A673 (cell line): ENCODE data around the gene NRF1. TPM values are rescaled to one million over a fixed set of nuclear protein-coding genes. Genes with fewer than 3 reads are reported as not detected.
A peak's percentile ranks its signal among the peaks of the same experiment; 100 is the strongest.

Experiments
- BruUV-seq: library from RNA; stranded (reverse); fragments of 400-500 nt; replicated peaks from 2 replicates; lab custom pipeline; 2021; lab: Mats Ljungman, UMichigan
- CTCF ChIA-PET: fragments of 300-600 bp; sonication (Branson Sonifier 250); formaldehyde crosslinking; loops from one replicate; lab custom pipeline; 2022; ENCODE audit warnings: antibody characterized with exemption; lab: Charles Lee
- POLR2A ChIA-PET: fragments of 300-600 bp; sonication (Branson Sonifier 250); formaldehyde crosslinking; loops from one replicate; lab custom pipeline; 2022; ENCODE audit warnings: antibody characterized with exemption; ENCODE audit not compliant: low non-redundant PET; lab: Charles Lee
- DNase-seq: peaks from one replicate; pipeline ENCODE4 v3.0.0-alpha.2; 2015; ENCODE audit warnings: low spot score
- H3K27ac ChIP-seq: fragments of 200-600 bp; sonication (generic); 2 replicates; pipeline ENCODE4 v1.5.1; 2016; ENCODE audit warnings: mixed run types, low read depth, mild to moderate bottlenecking, mixed read lengths, antibody characterized with exemption, low read length; ENCODE audit not compliant: poor library complexity, severe bottlenecking
- H3K27me3 ChIP-seq: fragments of 200-600 bp; sonication (generic); replicated peaks from 2 replicates; pipeline ENCODE4 v1.6.1; 2017; ENCODE audit warnings: mixed run types, low read depth, mild to moderate bottlenecking, mixed read lengths, antibody characterized with exemption, low read length; ENCODE audit not compliant: insufficient read depth, poor library complexity
- H3K36me3 ChIP-seq: fragments of 200-600 bp; sonication (generic); 2 replicates; pipeline ENCODE4 v1.6.1; 2016; ENCODE audit warnings: mixed run types, mild to moderate bottlenecking, mixed read lengths, antibody characterized with exemption, low read length; ENCODE audit not compliant: insufficient read depth, poor library complexity, severe bottlenecking
- H3K4me1 ChIP-seq: fragments of 200-600 bp; sonication (generic); 2 replicates; pipeline ENCODE4 v1.6.1; 2017; ENCODE audit warnings: mixed run types, mild to moderate bottlenecking, mixed read lengths, antibody characterized with exemption, low read length; ENCODE audit not compliant: insufficient read depth, poor library complexity, severe bottlenecking
- H3K4me3 ChIP-seq: fragments of 200-600 bp; sonication (generic); 2 replicates; pipeline ENCODE4 v1.5.1; 2016; ENCODE audit warnings: low read depth, mixed run types, mild to moderate bottlenecking, mixed read lengths, low read length; ENCODE audit not compliant: poor library complexity, severe bottlenecking
- H3K9me3 ChIP-seq: fragments of 200-600 bp; sonication (generic); 2 replicates; pipeline ENCODE4 v1.6.1; 2016; ENCODE audit warnings: mixed run types, low read depth, mild to moderate bottlenecking, mixed read lengths, antibody characterized with exemption, low read length; ENCODE audit not compliant: poor library complexity, severe bottlenecking
- EZH2 ChIP-seq: fragments of 200-600 bp; sonication (generic); IDR thresholded peaks from 2 replicates; pipeline ENCODE4 v1.6.1; 2017; ENCODE audit warnings: borderline replicate concordance, low read depth, mild to moderate bottlenecking, mixed read lengths, antibody characterized with exemption, low read length; ENCODE audit not compliant: poor library complexity, severe bottlenecking
- intact Hi-C: fragments of 100-400 bp; cut with micrococcal nuclease; formaldehyde crosslinking; loops from one replicate; pipeline ENCODE4 v1.10.0; 2022; ENCODE audit not compliant: unreplicated experiment
- total RNA-seq: library from RNA; stranded (reverse); gene quantifications from 2 replicates; pipeline ENCODE4 v1.2.3, GENCODE V29; 2021
- TF ChIP-seq, protein P1 (sequence below): fragments of 300-800, 200-600 bp; sonication (generic); conservative IDR thresholded peaks from 2 replicates; pipeline ENCODE4 v1.5.1; 2017; ENCODE audit warnings: low read depth, mild to moderate bottlenecking, antibody characterized with exemption, low read length, moderate library complexity, mixed read lengths

NRF1 gene
- total RNA-seq, 1 experiment from 2014 or later: 30.2 TPM

DNA sequence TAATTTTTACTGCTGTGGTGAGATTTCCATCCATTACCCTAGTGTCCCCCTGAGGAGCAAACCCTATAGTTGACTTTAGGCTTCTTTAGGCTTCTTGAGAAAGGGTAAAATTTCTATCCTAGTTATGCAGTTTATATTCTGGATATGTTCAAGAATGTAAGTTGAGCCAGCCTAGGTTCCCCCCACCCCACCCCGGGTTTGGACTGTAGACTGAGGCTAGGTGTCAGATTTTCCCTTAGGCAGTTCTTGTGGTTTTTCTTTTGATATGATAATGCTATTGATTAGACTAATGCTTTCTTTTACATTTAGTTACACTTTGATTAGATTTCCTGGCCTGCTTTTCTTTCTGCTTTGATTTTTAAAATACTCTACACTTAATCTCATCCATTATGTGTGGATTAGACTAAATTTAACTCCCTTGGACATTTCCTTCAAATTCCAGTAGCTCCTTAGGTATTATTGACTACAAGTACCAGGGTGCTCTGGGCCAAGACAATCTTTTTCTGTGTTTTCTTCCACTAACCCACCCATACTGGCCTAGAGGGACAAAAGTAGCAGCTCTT is 37.7 kb downstream of the NRF1 start:
- no peak for TF ChIP-seq EZH2
- TF ChIP-seq, protein P1, sequence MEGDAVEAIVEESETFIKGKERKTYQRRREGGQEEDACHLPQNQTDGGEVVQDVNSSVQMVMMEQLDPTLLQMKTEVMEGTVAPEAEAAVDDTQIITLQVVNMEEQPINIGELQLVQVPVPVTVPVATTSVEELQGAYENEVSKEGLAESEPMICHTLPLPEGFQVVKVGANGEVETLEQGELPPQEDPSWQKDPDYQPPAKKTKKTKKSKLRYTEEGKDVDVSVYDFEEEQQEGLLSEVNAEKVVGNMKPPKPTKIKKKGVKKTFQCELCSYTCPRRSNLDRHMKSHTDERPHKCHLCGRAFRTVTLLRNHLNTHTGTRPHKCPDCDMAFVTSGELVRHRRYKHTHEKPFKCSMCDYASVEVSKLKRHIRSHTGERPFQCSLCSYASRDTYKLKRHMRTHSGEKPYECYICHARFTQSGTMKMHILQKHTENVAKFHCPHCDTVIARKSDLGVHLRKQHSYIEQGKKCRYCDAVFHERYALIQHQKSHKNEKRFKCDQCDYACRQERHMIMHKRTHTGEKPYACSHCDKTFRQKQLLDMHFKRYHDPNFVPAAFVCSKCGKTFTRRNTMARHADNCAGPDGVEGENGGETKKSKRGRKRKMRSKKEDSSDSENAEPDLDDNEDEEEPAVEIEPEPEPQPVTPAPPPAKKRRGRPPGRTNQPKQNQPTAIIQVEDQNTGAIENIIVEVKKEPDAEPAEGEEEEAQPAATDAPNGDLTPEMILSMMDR: no peak

DNA sequence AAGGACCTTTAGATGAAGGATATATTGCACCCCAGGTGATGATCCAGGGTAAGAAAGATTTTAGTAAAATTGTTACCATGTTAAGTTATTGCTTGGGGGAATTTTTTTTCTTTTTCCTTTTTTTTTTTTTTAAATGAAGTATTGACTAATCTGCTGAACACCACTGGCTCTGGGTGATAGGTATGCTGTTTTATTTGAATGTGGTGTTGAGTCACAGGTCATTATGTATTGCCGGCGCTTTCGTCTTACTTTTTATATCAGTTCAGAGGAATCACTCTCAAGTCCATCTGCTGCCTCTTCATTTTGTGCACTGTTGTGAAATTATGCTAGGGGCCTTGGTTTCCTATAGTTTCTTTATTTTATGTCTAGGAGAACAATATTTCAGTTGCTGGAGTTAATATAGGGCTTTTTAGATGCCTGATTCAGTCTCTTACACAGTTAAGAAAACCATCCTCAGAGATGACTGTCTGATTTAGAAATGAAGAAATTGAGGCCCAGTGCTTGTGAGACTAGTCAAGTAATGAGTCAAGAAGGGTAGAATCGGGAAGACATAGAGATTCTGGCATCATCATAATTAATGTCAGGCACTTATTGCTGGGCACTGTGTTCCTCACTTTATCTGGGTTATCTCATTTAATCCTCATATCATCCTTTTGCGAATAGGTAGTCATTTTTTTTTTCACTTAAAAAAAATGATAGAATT is 38.7 kb downstream of the NRF1 start:
- H3K36me3 ChIP-seq: no peaks in the 10 kb centered on the region
- TF ChIP-seq, protein P1: no peak
- no peak for TF ChIP-seq EZH2
- no peak overlapping the region for H3K27ac ChIP-seq
- no peaks in the 10 kb centered on the region for H3K27me3 ChIP-seq
- ChIA-PET POLR2A (no interaction called here), CTCF (no interaction called here)
- H3K9me3 ChIP-seq: no peaks in the 10 kb centered on the region
- no peak overlapping the region for H3K4me3 ChIP-seq
- H3K4me1 ChIP-seq: peaks cover 22% of the 10 kb centered on the region
- DNase-seq: no peak
- intact Hi-C loops: no loop called here
- BruUV-seq: no TSS peak

More for the DNA sequence above, 37.7 kb downstream of the NRF1 start:
- Histone ChIP-seq H3K36me3 (no peaks in the 10 kb centered on the region), H3K4me3 (no peak overlapping the region), H3K4me1 (peaks cover 25% of the 10 kb centered on the region), H3K27me3 (no peaks in the 10 kb centered on the region), H3K27ac (no peak overlapping the region), H3K9me3 (no peaks in the 10 kb centered on the region)
- DNase-seq: peak; percentile 53
- ChIA-PET POLR2A (no interaction called here), CTCF (no interaction called here)
- no TSS peak for BruUV-seq
- intact Hi-C loops: loop anchor here (10.0 kb wide), 1 partner anchor 174 kb away; no protein-coding TSS in a partner anchor

DNA sequence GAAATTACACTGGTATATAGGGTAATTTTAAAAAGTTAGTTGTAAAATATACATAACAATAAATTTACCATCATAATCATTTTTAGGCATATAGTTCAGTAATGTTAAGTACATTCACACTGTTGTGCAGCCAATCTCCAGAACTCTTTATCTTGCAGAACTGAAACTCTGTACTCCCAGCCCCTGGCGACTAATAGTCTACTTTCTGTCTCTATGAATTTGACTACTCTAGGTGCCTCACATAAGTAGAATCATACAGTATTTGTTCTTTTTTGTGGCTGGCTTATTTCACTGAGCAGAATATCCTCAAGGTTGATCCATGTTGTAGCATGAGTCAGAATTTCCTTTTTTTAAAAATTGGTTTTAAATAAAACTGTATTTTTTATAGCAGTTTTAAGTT is 41.4 kb downstream of the NRF1 start:
- no peaks in the 10 kb centered on the region for H3K27me3 ChIP-seq
- no peak overlapping the region for H3K27ac ChIP-seq
- ChIA-PET CTCF (interaction anchor here (0.6 kb wide), 1 partner anchor 435 kb away, joined by 5 read pairs; no protein-coding TSS in a partner anchor), POLR2A (no interaction called here)
- H3K9me3 ChIP-seq: no peaks in the 10 kb centered on the region
- H3K36me3 ChIP-seq: peaks cover 8% of the 10 kb centered on the region
- no peak for DNase-seq
- intact Hi-C loops: no loop called here
- no peak overlapping the region for H3K4me3 ChIP-seq
- no TSS peak for BruUV-seq
- peaks cover 13% of the 10 kb centered on the region for H3K4me1 ChIP-seq
- TF ChIP-seq, protein P1: no peak
- no peak for TF ChIP-seq EZH2
